GM13976 (cell line): ENCODE results near the gene PTPN11.
A peak's percentile ranks its signal among the peaks of the same experiment; 100 is the strongest.

Source experiments
- DNase-seq: peaks from one replicate; pipeline ENCODE4 v3.0.0; 2012; ENCODE audit warnings: low spot score
- in situ Hi-C: fragments of 300-500 bp; cut with MboI; formaldehyde crosslinking; loops from one replicate; pipeline ENCODE4 v1.12.0; 2022; ENCODE audit warnings: low sequenced_read_pairs, mixed read lengths, inconsistent platforms; ENCODE audit not compliant: unreplicated experiment
- TF ChIP-seq, protein P1 (sequence below): IDR thresholded peaks from 2 replicates; pipeline ENCODE4 v1.5.1; 2012; ENCODE audit warnings: borderline replicate concordance, mild to moderate bottlenecking; ENCODE audit not compliant: insufficient read depth; ENCODE audit errors: extremely low read depth, missing control alignments, control extremely low read depth

Gene PTPN11

DNA sequence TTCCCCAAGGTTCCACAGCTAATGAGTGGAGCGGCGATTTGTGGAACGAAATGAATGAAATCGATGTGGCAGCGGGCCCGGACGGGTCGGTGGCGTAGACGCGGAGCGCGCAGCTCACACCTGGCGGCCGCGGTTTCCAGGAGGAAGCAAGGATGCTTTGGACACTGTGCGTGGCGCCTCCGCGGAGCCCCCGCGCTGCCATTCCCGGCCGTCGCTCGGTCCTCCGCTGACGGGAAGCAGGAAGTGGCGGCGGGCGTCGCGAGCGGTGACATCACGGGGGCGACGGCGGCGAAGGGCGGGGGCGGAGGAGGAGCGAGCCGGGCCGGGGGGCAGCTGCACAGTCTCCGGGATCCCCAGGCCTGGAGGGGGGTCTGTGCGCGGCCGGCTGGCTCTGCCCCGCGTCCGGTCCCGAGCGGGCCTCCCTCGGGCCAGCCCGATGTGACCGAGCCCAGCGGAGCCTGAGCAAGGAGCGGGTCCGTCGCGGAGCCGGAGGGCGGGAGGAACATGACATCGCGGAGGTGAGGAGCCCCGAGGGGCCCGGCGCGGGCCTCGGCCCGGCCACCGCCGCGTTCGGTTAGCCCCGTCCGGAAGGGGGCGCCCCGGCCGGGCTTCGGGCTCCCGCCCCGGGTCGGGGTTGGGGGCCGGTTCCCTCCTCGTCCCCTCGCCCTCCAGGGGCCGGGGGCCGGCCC lies at the start of gene PTPN11:
Gene PTPN11 (plus strand): TSS at position 340 of the 689 bp plus-strand sequence. CDS start 165 bp downstream, at position 505.
- in situ Hi-C loops: no loop called here
- TF ChIP-seq, protein P1, sequence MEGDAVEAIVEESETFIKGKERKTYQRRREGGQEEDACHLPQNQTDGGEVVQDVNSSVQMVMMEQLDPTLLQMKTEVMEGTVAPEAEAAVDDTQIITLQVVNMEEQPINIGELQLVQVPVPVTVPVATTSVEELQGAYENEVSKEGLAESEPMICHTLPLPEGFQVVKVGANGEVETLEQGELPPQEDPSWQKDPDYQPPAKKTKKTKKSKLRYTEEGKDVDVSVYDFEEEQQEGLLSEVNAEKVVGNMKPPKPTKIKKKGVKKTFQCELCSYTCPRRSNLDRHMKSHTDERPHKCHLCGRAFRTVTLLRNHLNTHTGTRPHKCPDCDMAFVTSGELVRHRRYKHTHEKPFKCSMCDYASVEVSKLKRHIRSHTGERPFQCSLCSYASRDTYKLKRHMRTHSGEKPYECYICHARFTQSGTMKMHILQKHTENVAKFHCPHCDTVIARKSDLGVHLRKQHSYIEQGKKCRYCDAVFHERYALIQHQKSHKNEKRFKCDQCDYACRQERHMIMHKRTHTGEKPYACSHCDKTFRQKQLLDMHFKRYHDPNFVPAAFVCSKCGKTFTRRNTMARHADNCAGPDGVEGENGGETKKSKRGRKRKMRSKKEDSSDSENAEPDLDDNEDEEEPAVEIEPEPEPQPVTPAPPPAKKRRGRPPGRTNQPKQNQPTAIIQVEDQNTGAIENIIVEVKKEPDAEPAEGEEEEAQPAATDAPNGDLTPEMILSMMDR: peak; percentile 42
- DNase-seq: peak; percentile 92

DNA sequence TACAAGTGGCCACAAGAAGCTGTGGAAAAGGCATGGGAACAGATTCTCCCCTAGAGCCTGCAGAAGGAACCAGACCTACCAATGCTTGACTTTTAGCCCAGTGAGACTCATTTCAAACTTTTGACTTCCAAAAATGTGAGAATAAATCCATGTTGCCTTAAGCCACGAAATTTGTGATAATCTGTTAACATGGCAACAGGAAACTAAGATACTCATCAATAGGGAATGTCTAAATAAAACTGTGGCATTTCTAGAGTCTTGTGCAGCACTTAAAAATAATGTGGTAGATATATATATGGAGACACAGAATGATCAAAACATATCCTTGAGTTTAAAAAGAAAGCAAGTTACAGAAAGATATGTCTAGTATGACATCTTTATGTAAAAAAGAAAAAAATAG lies 48.5 kb upstream of the PTPN11 start:
- TF ChIP-seq, protein P1: no peak
- in situ Hi-C loops: no loop called here
- no peak for DNase-seq

DNA sequence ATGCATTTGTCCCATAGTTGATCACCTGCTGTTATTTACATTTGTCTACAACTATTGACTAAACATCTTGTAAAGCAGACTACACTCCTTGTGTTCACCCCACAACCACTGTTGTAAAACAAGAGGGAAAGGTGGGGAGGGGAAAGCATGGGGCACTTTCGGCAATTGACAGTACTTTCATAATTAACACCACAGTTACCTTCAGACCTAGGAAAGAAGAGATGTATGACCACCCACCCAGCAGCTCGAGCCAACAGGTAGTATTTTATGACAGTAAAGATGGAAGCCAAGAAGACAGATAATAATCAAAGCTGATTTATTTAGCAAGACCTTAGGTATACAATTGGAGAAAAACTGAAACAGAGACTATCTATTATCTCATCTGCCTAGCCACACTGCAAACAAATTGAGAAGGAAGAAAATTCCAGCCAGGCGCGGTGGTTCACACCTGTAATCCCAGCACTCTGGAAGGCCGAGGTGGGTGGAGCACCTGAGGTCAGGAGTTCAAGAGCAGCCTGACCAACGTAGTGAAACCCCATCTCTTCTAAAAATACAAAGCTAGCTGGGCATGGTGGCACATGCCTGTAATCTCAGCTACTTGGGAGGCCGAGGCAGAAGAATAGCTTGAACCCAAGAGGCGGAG lies 47.8 kb upstream of the PTPN11 start:
- in situ Hi-C loops: no loop called here
- no peak for DNase-seq
- TF ChIP-seq, protein P1: no peak

DNA sequence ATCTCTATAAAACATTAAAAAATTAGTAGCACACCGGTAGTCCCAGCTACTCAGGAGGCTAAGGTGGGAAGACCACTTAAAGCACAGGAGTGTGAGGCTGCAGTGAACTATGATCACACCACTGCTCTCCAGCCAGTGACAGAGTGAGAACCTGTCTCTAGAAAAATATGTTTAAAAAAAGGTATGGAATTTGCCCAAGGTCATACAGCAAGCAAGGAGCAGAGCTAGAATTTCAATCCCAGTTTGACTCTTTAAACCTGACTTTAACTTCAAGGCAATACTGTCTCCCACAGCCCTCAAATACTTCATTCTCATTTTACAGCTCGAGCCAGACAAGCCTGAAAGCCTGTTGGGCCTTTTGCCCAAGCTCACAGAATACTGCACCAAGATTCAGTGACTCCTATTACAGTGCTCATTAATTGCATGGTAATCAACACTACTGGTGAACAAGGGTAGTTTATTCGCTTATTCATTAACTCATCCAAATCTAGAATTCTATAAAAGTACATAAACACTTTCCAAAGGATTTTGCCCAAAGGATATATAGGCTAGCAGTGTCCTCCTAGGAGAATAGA lies 44.5 kb upstream of the PTPN11 start:
- in situ Hi-C loops: no loop called here
- TF ChIP-seq, protein P1: no peak

DNA sequence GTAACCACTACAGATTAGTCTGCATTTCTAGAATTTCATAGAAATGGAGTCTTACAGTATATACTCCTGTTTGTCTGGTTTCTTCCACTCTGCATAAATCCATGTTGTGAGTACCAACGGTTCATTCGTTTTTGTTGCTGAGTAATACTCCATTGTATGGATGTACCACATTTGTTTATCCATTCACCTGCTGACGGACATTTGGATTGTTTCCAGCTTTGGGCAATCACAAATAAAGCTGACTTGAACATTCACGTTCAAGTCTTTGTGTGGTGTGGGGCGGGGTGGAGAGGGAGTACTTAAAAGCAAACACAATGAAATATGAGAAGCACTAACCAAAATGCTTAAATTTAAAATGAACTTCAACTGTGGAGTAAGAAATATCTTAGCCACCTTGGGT lies 43.6 kb upstream of the PTPN11 start:
- TF ChIP-seq, protein P1: no peak
- in situ Hi-C loops: loop anchor here (25.0 kb wide), 1 partner anchor 438 kb away; no protein-coding TSS in a partner anchor
- DNase-seq: no peak

More for the DNA sequence above, 44.5 kb upstream of the PTPN11 start:
- no peak for DNase-seq

DNA sequence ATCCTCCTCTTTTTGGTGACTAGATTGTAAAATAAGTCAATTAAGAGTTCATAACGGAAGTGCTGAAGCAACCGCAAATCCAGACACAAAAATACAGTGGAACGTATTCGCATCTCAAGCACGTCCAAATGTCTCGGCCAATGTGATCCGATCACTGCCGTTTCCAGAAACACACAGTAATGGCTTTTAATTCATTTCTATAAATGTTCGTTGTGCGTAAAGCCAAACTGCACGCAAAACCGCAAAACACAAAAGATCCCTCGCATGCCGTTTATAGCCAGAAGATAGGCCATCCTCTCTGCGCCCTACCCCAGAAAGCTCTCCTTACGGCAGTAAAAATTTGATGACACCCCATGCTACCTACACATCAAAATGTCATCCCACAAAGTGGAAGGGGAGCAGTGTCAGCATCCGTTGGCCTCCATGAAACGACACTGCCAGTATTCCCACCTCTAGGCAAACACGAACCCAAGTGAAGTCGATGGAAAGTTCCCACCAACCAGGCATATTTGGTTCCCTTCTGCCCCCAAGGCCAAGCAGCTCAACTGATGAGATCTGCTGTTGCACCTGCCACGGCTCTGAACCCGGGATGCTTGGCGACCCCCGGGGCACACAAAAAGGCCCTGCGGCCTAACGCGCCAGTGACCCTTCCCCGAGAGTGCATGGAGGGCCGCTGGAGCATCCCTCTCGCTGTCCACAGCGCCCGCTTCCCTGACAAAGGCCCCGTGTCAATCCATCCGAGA lies 37.9 kb upstream of the PTPN11 start:
- TF ChIP-seq, protein P1: no peak
- DNase-seq: no peak
- in situ Hi-C loops: loop anchor here (10.0 to 25.0 kb wide), 2 partner anchors 186 to 444 kb away; no protein-coding TSS in a partner anchor
